ENCODE results near the gene TRA2A.

- TF ChIP-seq EP300 (IDR thresholded peaks at IDR 0.05) (no peak), CTCF (IDR thresholded peaks at IDR 0.05) (no peak), POLR2A (IDR thresholded peaks at IDR 0.05) (no peak), POLR2AphosphoS5 (IDR thresholded peaks at IDR 0.05) (no peak)
Observed at GRCh38 chr7:23476286-23477156, 55.3 kb downstream of the TRA2A start.

Data from gastroesophageal sphincter (tissue), 3 donors.